ENCODE measurements around the gene RTN4. TPM values are rescaled to one million over a fixed set of nuclear protein-coding genes. Genes with fewer than 3 reads are reported as not detected.

The RTN4 gene
- total and polyA plus RNA-seq, 8 donors, result 181 to 373 (median 200) TPM

DNA sequence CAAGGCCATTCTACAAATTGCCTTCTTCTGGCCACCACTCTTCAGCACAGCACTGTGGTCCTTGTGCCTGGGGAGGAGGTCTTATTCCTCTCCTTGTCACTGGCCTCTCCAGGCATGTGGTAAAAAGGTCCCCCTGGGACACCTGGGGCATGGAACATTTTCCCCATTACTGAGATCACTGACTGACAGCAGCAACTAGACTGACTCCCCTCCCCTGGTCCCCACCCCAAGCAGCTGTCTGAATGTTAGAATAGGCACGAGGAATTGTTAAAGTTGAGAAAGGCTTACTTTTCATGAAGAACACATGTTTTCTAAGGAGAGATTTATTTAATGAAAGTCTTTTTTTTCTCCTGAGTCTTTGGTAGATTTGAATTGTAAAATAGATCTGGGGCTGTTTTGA is 39.5 kb upstream of the RTN4 start:
- no peak overlapping the region for H3K4me3 ChIP-seq
- no peak overlapping the region for H3K27ac ChIP-seq
- intact Hi-C loops (cut with DNase I), result no loop called here
- H3K4me1 ChIP-seq, result peaks cover 0 to 38% of the 10 kb centered on the region in 2 donors
- ATAC-seq (no peak), DNase-seq (no peak)
- TF ChIP-seq, protein P1, sequence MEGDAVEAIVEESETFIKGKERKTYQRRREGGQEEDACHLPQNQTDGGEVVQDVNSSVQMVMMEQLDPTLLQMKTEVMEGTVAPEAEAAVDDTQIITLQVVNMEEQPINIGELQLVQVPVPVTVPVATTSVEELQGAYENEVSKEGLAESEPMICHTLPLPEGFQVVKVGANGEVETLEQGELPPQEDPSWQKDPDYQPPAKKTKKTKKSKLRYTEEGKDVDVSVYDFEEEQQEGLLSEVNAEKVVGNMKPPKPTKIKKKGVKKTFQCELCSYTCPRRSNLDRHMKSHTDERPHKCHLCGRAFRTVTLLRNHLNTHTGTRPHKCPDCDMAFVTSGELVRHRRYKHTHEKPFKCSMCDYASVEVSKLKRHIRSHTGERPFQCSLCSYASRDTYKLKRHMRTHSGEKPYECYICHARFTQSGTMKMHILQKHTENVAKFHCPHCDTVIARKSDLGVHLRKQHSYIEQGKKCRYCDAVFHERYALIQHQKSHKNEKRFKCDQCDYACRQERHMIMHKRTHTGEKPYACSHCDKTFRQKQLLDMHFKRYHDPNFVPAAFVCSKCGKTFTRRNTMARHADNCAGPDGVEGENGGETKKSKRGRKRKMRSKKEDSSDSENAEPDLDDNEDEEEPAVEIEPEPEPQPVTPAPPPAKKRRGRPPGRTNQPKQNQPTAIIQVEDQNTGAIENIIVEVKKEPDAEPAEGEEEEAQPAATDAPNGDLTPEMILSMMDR (IDR thresholded peaks at IDR 0.05), result no peak
- no peaks in the 10 kb centered on the region for H3K27me3 ChIP-seq
- H3K36me3 ChIP-seq, result no peaks in the 10 kb centered on the region
- no peaks in the 10 kb centered on the region for H3K9me3 ChIP-seq

- H3K9me3 ChIP-seq, result no peaks in the 10 kb centered on the region
- DNase-seq (no peak), ATAC-seq (no peak)
- peaks cover 0 to 36% of the 10 kb centered on the region in 2 donors for H3K4me1 ChIP-seq
- intact Hi-C loops (cut with DNase I), result no loop called here
- H3K27ac ChIP-seq, result no peak overlapping the region
- no peaks in the 10 kb centered on the region for H3K27me3 ChIP-seq
- H3K4me3 ChIP-seq, result no peak overlapping the region
- TF ChIP-seq, protein P1 (IDR thresholded peaks at IDR 0.05), result no peak
- H3K36me3 ChIP-seq, result no peaks in the 10 kb centered on the region
These were observed 38.1 kb upstream of the RTN4 start for GRCh38 chr2:55088400-55088799.

- H3K4me1 ChIP-seq, result peaks cover 0 to 36% of the 10 kb centered on the region in 2 donors
- TF ChIP-seq, protein P1 (IDR thresholded peaks at IDR 0.05), result no peak
- ATAC-seq (no peak), DNase-seq (no peak)
- no peak overlapping the region for H3K4me3 ChIP-seq
- H3K27ac ChIP-seq, result no peak overlapping the region
- no peaks in the 10 kb centered on the region for H3K27me3 ChIP-seq
- no peaks in the 10 kb centered on the region for H3K9me3 ChIP-seq
- H3K36me3 ChIP-seq, result no peaks in the 10 kb centered on the region
- intact Hi-C loops (cut with DNase I), result no loop called here
These were observed 37.7 kb upstream of the RTN4 start for GRCh38 chr2:55087936-55088335.

DNA sequence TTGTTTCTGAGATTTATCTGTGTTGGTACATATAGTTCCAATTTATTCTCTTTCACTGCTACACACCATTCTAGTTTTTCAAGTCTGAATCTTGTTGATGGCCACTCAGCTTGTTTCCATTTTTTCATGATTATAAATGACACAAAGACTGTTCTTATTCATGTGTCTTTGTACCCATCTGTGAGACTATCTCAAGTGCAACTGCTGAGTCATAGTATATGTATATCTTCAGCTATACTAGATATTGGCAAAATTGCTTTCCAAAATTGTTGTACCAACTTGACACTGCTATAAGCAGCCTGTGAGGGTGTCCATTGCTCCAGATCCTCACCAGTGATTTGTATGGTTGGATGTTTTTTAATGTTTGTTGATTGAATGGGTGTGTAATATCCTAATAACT is 37.2 kb upstream of the RTN4 start:
- TF ChIP-seq, protein P1 (IDR thresholded peaks at IDR 0.05), result no peak
- intact Hi-C loops (cut with DNase I), result no loop called here
- ATAC-seq (no peak), DNase-seq (no peak)
- H3K9me3 ChIP-seq, result no peaks in the 10 kb centered on the region
- H3K27me3 ChIP-seq, result no peaks in the 10 kb centered on the region
- peaks cover 0 to 36% of the 10 kb centered on the region in 2 donors for H3K4me1 ChIP-seq
- no peak overlapping the region for H3K4me3 ChIP-seq
- H3K36me3 ChIP-seq, result no peaks in the 10 kb centered on the region
- H3K27ac ChIP-seq, result no peak overlapping the region

- TF ChIP-seq, protein P1 (IDR thresholded peaks at IDR 0.05), result no peak
- intact Hi-C loops (cut with DNase I), result no loop called here
- H3K27me3 ChIP-seq, result no peaks in the 10 kb centered on the region
- H3K27ac ChIP-seq, result no peak overlapping the region
- no peak overlapping the region for H3K4me3 ChIP-seq
- H3K4me1 ChIP-seq, result peaks cover 0 to 26% of the 10 kb centered on the region in 2 donors
- DNase-seq (peak in 1 of 4 donors; percentile 40), ATAC-seq (no peak)
- H3K36me3 ChIP-seq, result no peaks in the 10 kb centered on the region
- H3K9me3 ChIP-seq, result peaks cover 0 to 5% of the 10 kb centered on the region in 2 donors
These were observed 35.1 kb upstream of the RTN4 start for GRCh38 chr2:55085113-55086040.

Measured in left lung (tissue), 10 donors.